ENCODE measurements around the gene MYO3B.

MYO3B gene

DNA sequence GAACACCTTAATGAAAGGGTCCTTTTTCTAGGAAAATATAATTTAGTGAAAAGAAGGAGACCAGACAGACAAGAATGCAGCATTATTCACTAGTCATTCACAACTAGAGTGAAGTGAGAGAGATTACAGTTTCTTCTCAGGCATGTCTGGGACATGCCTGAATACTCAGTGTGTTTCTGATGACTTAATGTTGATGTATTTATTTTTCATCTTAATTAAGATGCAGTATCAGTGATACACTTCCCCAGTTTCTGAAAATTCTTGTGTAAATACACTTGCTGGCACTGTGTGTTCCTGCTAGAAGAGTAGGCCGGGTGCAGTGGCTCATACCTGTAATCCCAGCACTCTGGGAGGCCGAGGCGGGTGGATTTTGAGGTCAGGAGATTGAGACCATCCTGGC, 143.6 kb downstream of the MYO3B start:
- DNase-seq (ENCODE audit: extremely low read depth, insufficient read length) = no peak
- no peak overlapping the region for H3K4me3 ChIP-seq (replicated peaks; ENCODE audit: low read depth, low read length)
- no peaks in the 10 kb centered on the region for H3K36me3 ChIP-seq (ENCODE audit: control insufficient read depth, insufficient read depth, low read length)
- no peaks in the 10 kb centered on the region for H3K27me3 ChIP-seq (replicated peaks; ENCODE audit: control insufficient read depth, insufficient read depth, low read length)
- TF ChIP-seq, protein P1, sequence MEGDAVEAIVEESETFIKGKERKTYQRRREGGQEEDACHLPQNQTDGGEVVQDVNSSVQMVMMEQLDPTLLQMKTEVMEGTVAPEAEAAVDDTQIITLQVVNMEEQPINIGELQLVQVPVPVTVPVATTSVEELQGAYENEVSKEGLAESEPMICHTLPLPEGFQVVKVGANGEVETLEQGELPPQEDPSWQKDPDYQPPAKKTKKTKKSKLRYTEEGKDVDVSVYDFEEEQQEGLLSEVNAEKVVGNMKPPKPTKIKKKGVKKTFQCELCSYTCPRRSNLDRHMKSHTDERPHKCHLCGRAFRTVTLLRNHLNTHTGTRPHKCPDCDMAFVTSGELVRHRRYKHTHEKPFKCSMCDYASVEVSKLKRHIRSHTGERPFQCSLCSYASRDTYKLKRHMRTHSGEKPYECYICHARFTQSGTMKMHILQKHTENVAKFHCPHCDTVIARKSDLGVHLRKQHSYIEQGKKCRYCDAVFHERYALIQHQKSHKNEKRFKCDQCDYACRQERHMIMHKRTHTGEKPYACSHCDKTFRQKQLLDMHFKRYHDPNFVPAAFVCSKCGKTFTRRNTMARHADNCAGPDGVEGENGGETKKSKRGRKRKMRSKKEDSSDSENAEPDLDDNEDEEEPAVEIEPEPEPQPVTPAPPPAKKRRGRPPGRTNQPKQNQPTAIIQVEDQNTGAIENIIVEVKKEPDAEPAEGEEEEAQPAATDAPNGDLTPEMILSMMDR (IDR thresholded peaks at IDR 0.05; ENCODE audit: insufficient read depth, low read length, poor library complexity, severe bottlenecking) = no peak

- no peak for DNase-seq (ENCODE audit: extremely low read depth, insufficient read length)
- Histone ChIP-seq H3K27me3 (replicated peaks; ENCODE audit: control insufficient read depth, insufficient read depth, low read length) (no peaks in the 10 kb centered on the region), H3K36me3 (ENCODE audit: control insufficient read depth, insufficient read depth, low read length) (no peaks in the 10 kb centered on the region), H3K4me3 (replicated peaks; ENCODE audit: low read depth, low read length) (no peak overlapping the region)
- TF ChIP-seq, protein P1 (IDR thresholded peaks at IDR 0.05; ENCODE audit: insufficient read depth, low read length, poor library complexity, severe bottlenecking) = no peak
Measured at GRCh38 chr2:170322140-170322766, 144.3 kb downstream of the MYO3B start.

- no peak for DNase-seq (ENCODE audit: extremely low read depth, insufficient read length)
- no peaks in the 10 kb centered on the region for H3K27me3 ChIP-seq (replicated peaks; ENCODE audit: control insufficient read depth, insufficient read depth, low read length)
- H3K4me3 ChIP-seq (replicated peaks; ENCODE audit: low read depth, low read length) = no peak overlapping the region
- no peaks in the 10 kb centered on the region for H3K36me3 ChIP-seq (ENCODE audit: control insufficient read depth, insufficient read depth, low read length)
- TF ChIP-seq, protein P1 (IDR thresholded peaks at IDR 0.05; ENCODE audit: insufficient read depth, low read length, poor library complexity, severe bottlenecking) = no peak
Measured at GRCh38 chr2:170323743-170324142, 145.8 kb downstream of the MYO3B start.

DNA sequence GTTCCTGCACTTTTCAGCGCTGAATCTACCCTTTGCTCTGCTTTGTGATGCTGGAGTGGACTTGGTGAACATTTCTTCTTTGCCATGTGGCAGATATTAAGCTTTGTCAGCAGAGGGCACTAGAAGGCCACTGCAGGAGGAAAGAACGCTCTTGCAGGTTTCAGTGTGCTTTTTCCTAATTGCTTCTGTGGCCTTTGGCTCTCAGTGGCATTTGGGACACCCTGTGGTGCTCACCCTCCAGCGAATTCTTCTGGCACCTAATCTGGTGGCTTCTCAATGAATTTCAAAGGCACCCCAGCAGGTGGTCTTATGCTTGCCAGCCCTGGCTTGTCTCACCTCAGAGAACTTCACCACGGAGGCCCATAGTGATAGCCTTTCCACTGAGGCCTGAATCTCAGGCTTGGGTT, 146.7 kb downstream of the MYO3B start:
- Histone ChIP-seq H3K36me3 (ENCODE audit: control insufficient read depth, insufficient read depth, low read length) (no peaks in the 10 kb centered on the region), H3K27me3 (replicated peaks; ENCODE audit: control insufficient read depth, insufficient read depth, low read length) (no peaks in the 10 kb centered on the region), H3K4me3 (replicated peaks; ENCODE audit: low read depth, low read length) (no peak overlapping the region)
- DNase-seq (ENCODE audit: extremely low read depth, insufficient read length) = no peak
- TF ChIP-seq, protein P1 (IDR thresholded peaks at IDR 0.05; ENCODE audit: insufficient read depth, low read length, poor library complexity, severe bottlenecking) = peak; percentile 72

GRCh38 chr2:170330881-170331280, 152.9 kb downstream of the MYO3B start:
- no peak for DNase-seq (ENCODE audit: extremely low read depth, insufficient read length)
- Histone ChIP-seq H3K36me3 (ENCODE audit: control insufficient read depth, insufficient read depth, low read length) (no peaks in the 10 kb centered on the region), H3K4me3 (replicated peaks; ENCODE audit: low read depth, low read length) (no peak overlapping the region), H3K27me3 (replicated peaks; ENCODE audit: control insufficient read depth, insufficient read depth, low read length) (no peaks in the 10 kb centered on the region; the same call in 1 of the 2 replicates)
- TF ChIP-seq, protein P1 (IDR thresholded peaks at IDR 0.05; ENCODE audit: insufficient read depth, low read length, poor library complexity, severe bottlenecking) = no peak
